Activated naive CD8-positive, alpha-beta T cell treated with anti-CD3 and anti-CD28 coated beads for 36 hours (primary cell): ENCODE data around the gene SLC17A3. TPM values are rescaled to one million over a fixed set of nuclear protein-coding genes. Genes with fewer than 3 reads are reported as not detected.

Source experiments
- DNase-seq: peaks from one replicate; pipeline ENCODE4 v3.0.0; 2021
- H3K27ac Mint-ChIP-seq: one replicate; pipeline ENCODE4 v1.8.0; 2022; ENCODE audit warnings: mild to moderate bottlenecking, moderate library complexity, mixed read lengths
- H3K27me3 Mint-ChIP-seq: one replicate; pipeline ENCODE4 v1.8.0; 2022; ENCODE audit warnings: mild to moderate bottlenecking, mixed read lengths
- H3K36me3 Mint-ChIP-seq: one replicate; pipeline ENCODE4 v1.8.0; 2021; ENCODE audit warnings: mild to moderate bottlenecking, mixed read lengths
- H3K4me1 Mint-ChIP-seq: one replicate; pipeline ENCODE4 v1.8.0; 2021; ENCODE audit warnings: mixed read lengths
- H3K4me3 Mint-ChIP-seq: one replicate; pipeline ENCODE4 v1.8.0; 2022; ENCODE audit warnings: mild to moderate bottlenecking, moderate library complexity, mixed read lengths
- H3K9me3 Mint-ChIP-seq: one replicate; pipeline ENCODE4 v1.8.0; 2022; ENCODE audit warnings: mixed read lengths
- total RNA-seq, 2 experiments: library from RNA; stranded (reverse); gene quantifications; one replicate each; pipeline ENCODE4 v1.2.3, GENCODE V29; 2021

The SLC17A3 gene, protein sequence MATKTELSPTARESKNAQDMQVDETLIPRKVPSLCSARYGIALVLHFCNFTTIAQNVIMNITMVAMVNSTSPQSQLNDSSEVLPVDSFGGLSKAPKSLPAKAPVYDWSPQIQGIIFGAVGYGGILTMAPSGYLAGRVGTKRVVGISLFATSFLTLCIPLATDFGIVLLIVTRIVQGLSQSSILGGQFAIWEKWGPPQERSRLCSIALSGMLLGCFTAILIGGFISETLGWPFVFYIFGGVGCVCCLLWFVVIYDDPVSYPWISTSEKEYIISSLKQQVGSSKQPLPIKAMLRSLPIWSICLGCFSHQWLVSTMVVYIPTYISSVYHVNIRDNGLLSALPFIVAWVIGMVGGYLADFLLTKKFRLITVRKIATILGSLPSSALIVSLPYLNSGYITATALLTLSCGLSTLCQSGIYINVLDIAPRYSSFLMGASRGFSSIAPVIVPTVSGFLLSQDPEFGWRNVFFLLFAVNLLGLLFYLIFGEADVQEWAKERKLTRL
- total RNA-seq, result not detected

DNA sequence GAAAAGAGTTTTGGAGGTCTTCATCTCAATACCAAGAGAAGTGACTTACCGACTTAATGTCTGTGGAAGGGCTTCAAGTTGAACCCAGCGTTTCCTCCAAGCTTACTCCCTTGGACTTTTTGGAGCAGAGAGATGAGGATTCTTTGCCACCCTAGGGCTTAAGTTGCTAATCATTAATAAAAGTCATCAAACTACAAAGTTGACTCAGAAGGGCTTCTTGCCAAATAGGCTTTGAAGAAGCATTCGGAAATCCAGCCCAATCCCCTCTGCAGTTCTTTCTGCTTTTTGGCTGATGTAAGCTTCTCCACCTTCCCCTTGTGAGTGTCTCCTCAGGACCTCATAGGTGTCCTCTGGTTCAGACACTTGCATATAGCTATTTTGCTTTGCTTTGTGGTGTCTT is at the start of gene SLC17A3:
Gene SLC17A3 (minus strand): TSS at position 126 of the 400 bp plus-strand sequence. CDS start 5,856 bp downstream, outside the sequence.
- Mint-ChIP-seq H3K9me3 (no peaks in the 10 kb centered on the region), H3K4me1 (peaks cover 9% of the 10 kb centered on the region), H3K27me3 (peaks cover 5% of the 10 kb centered on the region), H3K4me3 (no peak within 1 kb of the TSS), H3K27ac (no peak within 1 kb of the TSS), H3K36me3 (no peaks in the 10 kb centered on the region)
- DNase-seq, result no peak

DNA sequence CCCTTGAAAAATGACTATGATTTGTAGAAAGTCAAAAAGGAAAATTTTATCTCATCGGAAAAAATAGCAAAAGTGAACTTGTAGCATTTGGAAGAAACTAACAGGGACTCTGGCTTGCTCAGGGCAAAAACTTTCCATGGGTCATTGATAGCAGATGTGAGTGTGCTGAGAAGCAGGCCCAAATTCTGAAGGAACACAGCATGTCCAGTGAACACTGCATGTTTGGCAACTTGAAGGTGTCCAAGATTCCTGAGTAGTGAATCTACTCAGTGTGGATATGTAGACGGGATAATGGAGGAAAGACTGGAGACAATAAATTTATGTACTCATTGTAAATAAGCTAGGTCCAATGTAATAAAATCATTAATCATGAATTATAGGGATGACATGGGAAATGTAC is 48.3 kb upstream of the SLC17A3 start:
- H3K4me3 Mint-ChIP-seq, result no peak overlapping the region
- no peaks in the 10 kb centered on the region for H3K27me3 Mint-ChIP-seq
- no peaks in the 10 kb centered on the region for H3K36me3 Mint-ChIP-seq
- no peak for DNase-seq
- H3K27ac Mint-ChIP-seq, result no peak overlapping the region
- peaks cover 8% of the 10 kb centered on the region for H3K4me1 Mint-ChIP-seq
- H3K9me3 Mint-ChIP-seq, result no peaks in the 10 kb centered on the region

DNA sequence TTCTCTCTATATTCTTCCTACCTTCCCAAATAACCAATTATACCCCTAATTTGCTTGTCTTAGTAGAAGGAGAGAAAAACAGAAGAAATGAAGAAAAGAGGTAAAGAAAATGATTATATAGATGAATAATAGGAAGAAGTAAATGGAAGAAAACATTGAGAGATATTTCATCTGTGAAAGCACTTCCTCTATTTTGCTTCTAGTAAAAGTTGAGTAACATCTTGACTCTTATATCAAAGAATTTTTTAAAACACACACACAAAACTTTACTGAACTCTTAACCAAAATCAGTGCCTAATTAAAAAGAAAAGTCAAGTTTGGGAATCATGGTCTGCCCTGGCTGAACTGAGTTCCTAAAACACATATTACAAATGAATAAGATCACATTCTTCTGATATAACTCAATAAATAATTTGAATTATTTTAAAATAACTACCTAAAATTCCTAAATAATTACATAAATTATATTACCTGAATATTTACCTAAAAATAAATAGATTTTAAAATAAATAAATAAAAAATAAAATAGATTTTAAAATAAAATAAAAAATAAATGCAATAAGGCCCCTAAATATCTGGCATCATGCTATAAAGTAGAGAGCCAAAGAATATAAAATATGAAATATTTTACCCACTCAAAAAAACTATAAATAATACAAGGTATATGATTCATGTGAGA is 47.6 kb upstream of the SLC17A3 start:
- H3K27me3 Mint-ChIP-seq, result no peaks in the 10 kb centered on the region
- no peaks in the 10 kb centered on the region for H3K9me3 Mint-ChIP-seq
- no peaks in the 10 kb centered on the region for H3K36me3 Mint-ChIP-seq
- no peak overlapping the region for H3K4me3 Mint-ChIP-seq
- no peak overlapping the region for H3K27ac Mint-ChIP-seq
- no peak for DNase-seq
- peaks cover 8% of the 10 kb centered on the region for H3K4me1 Mint-ChIP-seq

DNA sequence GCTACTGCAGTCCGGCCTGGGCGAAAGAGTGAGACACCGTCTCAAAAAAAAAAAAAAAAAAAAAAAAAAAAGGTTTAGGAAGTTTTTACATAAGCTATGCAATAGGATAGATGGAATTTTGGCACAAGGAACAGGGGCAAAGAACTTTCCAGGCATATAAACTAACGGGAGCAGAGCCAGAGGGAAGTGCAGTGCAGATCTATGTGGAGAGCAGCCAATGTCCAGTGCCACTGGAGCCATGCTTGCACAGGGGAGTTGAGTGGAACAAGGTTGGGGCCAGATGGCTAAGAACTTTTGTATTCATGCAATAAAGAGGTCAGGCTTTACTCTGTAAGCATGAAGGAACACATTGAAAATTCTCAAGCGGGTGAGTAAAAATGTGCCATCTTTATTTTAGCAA is 45.6 kb upstream of the SLC17A3 start:
- H3K4me3 Mint-ChIP-seq, result no peak overlapping the region
- H3K27me3 Mint-ChIP-seq, result no peaks in the 10 kb centered on the region
- DNase-seq, result no peak
- H3K9me3 Mint-ChIP-seq, result no peaks in the 10 kb centered on the region
- H3K4me1 Mint-ChIP-seq, result peaks cover 8% of the 10 kb centered on the region
- H3K36me3 Mint-ChIP-seq, result no peaks in the 10 kb centered on the region
- no peak overlapping the region for H3K27ac Mint-ChIP-seq

DNA sequence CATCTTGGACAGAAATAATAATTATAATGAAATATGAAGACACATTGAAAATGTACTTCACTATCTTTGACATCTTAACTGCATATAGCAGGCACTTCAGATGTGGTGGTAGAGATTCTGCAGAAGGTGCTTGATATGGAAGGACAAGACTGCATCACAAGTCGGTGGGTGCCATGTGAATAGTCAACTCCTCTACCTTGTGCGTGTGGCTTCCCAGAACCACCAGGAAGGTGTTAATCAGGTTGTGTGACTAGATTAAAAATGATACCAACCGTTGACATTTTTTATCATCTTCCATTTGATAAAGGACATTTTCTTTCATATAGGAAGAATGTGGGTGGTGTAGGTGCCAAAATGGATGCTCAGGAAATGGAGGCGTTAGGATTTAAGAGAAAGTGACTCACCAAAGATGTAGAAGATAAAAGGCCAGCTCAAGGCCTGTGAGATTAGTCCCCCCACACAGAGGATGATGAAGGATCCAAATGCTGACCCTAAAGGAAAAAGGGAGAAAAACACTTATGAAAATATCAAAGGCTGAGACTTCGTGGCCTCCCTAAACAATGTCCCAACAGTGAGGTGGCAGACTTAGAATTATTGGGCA is 44.1 kb upstream of the SLC17A3 start:
- no peak overlapping the region for H3K4me3 Mint-ChIP-seq
- peak overlapping the region; percentile 13 for H3K27ac Mint-ChIP-seq
- H3K27me3 Mint-ChIP-seq, result no peaks in the 10 kb centered on the region
- H3K4me1 Mint-ChIP-seq, result peaks cover 8% of the 10 kb centered on the region
- H3K36me3 Mint-ChIP-seq, result peaks cover 1% of the 10 kb centered on the region
- no peaks in the 10 kb centered on the region for H3K9me3 Mint-ChIP-seq
- DNase-seq, result no peak

DNA sequence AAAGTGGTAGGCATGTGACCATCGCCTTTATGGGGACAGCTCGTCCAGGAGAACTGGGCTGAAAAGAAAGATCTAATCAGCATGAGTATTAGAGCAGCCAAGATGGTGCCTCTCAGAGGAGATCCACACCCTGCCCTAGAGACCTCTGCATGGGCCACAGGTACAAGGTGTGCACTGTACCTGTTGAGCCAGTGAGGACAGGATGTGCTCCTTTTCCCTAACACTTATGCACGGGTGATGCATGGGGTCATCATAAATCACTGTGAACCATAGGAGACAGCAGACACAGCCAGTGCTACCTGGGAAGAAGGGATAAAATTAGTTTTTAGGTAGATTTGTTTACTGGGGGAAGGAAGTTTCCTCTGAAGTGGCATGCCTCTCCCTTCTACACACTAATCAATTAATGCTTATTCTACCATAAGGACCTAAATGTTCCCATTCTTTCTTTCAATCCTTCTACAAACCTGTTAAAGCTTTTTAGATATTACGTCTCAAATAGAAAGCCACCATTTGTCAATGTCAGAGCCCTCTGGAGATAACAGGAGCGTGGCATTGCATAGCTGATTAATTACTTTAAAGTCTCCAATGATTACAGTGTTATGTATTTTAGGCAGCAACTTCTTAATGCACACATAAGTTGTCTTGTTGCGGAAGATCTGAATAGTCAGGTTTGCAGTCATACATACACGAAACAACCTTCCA is 42.9 kb upstream of the SLC17A3 start:
- H3K27ac Mint-ChIP-seq, result no peak overlapping the region

DNA sequence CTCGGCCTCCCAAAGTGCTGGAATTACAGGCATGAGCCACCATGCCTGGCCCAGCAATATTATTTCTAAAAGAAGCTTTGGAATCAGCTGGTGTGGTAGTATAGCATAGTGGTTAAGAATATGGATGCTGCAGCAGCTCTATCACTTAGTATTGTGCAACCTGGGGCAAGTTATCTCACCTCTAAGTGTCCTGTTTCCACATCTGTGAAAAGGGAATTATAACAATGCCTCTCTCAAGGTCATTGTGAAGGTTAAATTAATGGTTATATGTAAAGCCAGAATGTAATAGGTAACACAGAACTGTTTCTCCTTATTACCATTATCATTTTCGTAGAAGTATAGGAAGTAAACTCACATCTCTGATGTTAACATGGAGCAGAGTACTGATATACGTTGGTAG is 42.3 kb upstream of the SLC17A3 start:
- H3K27me3 Mint-ChIP-seq, result no peaks in the 10 kb centered on the region
- H3K27ac Mint-ChIP-seq, result no peak overlapping the region
- H3K4me3 Mint-ChIP-seq, result no peak overlapping the region
- no peaks in the 10 kb centered on the region for H3K9me3 Mint-ChIP-seq
- DNase-seq, result no peak
- H3K4me1 Mint-ChIP-seq, result peaks cover 13% of the 10 kb centered on the region
- H3K36me3 Mint-ChIP-seq, result peaks cover 1% of the 10 kb centered on the region

More for the DNA sequence above, 42.9 kb upstream of the SLC17A3 start:
- no peaks in the 10 kb centered on the region for H3K9me3 Mint-ChIP-seq
- peaks cover 1% of the 10 kb centered on the region for H3K36me3 Mint-ChIP-seq
- H3K4me3 Mint-ChIP-seq, result no peak overlapping the region
- no peak for DNase-seq
- peaks cover 8% of the 10 kb centered on the region for H3K4me1 Mint-ChIP-seq
- no peaks in the 10 kb centered on the region for H3K27me3 Mint-ChIP-seq

DNA sequence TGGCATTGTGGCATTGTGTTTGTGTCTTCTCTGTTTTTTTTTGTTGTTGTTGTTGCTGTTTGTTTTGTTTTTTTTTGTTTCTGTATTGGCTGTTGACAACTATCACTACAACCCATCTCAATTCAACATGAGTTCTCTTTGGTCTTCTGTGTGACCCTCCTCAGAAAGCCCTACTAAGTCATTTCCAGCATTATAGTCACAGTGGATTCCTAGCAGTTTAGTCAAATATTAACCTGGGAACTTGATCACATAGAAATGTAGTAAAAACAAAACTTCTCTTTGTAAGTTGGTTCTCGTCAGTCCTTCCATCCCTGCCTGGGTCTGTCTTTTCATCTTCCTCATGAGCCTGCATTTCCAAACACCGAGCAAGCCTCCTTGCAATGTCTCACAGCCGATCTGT is 39.7 kb upstream of the SLC17A3 start:
- no peaks in the 10 kb centered on the region for H3K9me3 Mint-ChIP-seq
- no peak for DNase-seq
- peaks cover 1% of the 10 kb centered on the region for H3K36me3 Mint-ChIP-seq
- H3K27ac Mint-ChIP-seq, result no peak overlapping the region
- no peak overlapping the region for H3K4me3 Mint-ChIP-seq
- peaks cover 13% of the 10 kb centered on the region for H3K4me1 Mint-ChIP-seq
- H3K27me3 Mint-ChIP-seq, result no peaks in the 10 kb centered on the region

DNA sequence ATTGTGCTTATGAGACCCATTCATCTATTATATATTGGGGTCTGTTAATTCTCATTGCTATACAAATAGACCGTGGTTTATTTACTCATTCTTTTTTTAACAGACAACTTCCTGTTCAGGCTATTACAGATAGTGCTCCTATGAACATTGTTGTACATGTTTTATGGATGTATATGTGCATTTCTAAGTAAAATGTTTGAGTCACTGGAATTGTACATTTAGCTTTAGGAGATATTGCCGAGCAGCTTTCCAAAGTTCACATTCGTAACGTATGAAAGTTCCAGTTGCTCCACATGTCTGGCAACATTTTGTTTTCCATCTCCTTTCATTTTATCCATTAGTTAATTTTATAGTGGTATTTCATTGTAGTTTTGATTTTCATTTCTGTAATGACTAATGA is 37.3 kb upstream of the SLC17A3 start:
- DNase-seq, result no peak
- Mint-ChIP-seq H3K4me1 (peaks cover 9% of the 10 kb centered on the region), H3K27ac (no peak overlapping the region), H3K36me3 (peaks cover 1% of the 10 kb centered on the region), H3K27me3 (no peaks in the 10 kb centered on the region), H3K9me3 (no peaks in the 10 kb centered on the region), H3K4me3 (no peak overlapping the region)

DNA sequence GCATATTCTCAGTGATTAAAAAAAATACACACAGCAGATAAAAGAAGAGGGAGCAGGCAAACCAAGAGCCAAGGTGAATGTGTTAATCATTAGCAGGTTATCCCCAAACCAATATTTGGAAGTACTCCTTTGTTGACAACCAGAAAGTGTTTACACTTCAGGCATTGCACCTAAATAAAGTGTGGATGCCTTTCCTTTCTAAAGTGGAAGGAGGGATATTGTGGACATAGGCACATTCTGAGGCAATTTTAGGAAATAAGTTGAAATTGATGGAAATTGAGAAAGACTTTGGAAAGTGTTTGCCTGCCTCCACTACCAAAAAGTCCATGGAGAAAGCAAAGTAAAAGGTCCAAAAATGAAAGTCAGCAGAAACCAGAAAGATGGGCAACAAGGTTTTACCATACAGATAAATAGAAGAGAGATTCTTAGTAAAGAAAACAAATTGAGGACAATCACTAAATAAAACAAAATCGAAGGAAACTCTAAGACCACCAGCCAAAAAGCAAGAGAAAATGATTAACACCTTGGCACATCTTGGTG is 33.5 kb upstream of the SLC17A3 start:
- Mint-ChIP-seq H3K4me1 (peaks cover 9% of the 10 kb centered on the region), H3K27ac (no peak overlapping the region), H3K27me3 (peaks cover 6% of the 10 kb centered on the region), H3K4me3 (no peak overlapping the region), H3K9me3 (no peaks in the 10 kb centered on the region), H3K36me3 (no peaks in the 10 kb centered on the region)
- DNase-seq, result no peak

DNA sequence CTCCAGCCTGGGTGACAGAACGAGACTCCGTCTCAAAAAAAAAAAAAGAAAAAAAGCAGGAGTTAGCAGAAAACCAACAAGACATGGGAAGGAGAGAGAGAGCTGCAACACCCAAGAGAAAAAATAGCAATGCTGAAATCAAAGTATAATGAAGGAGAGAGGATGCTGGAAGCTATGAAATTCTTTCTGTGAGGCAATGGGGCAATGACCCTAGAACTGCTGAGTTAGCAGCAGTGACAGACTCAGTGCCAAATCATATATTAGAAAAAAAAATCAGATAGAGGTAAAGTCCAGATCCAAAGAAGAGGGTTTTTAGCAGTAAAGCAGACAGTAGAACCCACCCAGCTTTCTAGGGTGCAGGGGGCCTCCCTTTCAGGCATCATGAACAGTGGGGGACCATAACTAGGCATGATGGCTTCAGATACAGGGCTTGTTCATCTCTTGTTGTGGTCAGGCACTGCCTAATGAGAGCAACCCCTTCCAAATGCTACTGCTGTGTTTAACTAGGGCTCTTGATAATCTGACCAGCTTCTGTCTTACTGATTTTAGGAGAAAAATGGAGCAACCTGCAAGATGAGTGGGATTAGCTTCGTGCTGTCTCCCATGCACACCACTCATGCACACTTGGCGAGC is 29.5 kb upstream of the SLC17A3 start:
- no peaks in the 10 kb centered on the region for H3K9me3 Mint-ChIP-seq
- no peak overlapping the region for H3K4me3 Mint-ChIP-seq
- peaks cover 11% of the 10 kb centered on the region for H3K4me1 Mint-ChIP-seq
- no peak overlapping the region for H3K27ac Mint-ChIP-seq
- H3K27me3 Mint-ChIP-seq, result peaks cover 6% of the 10 kb centered on the region
- no peaks in the 10 kb centered on the region for H3K36me3 Mint-ChIP-seq
- DNase-seq, result no peak

DNA sequence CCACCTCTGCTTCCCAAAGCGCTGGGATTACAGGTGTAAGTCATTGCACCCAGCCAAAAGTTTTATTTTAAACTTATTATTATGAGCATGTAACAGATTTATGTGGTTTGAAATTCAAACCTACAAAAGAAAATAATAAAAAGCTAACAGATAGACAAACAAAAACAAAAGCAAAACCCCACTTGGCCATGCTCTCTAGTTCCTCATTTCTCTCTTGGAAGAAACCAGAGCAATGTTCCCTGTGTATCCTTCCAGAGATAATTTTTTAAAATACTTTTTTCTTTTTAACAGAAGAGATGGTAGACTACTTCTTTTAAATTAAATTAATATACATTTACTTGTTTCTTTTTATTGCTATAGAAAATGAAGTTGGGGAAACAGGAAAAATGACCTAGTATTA is 28.0 kb upstream of the SLC17A3 start:
- DNase-seq, result no peak
- Mint-ChIP-seq H3K4me3 (no peak overlapping the region), H3K36me3 (no peaks in the 10 kb centered on the region), H3K9me3 (no peaks in the 10 kb centered on the region), H3K27ac (no peak overlapping the region), H3K27me3 (peaks cover 9% of the 10 kb centered on the region), H3K4me1 (peaks cover 7% of the 10 kb centered on the region)

DNA sequence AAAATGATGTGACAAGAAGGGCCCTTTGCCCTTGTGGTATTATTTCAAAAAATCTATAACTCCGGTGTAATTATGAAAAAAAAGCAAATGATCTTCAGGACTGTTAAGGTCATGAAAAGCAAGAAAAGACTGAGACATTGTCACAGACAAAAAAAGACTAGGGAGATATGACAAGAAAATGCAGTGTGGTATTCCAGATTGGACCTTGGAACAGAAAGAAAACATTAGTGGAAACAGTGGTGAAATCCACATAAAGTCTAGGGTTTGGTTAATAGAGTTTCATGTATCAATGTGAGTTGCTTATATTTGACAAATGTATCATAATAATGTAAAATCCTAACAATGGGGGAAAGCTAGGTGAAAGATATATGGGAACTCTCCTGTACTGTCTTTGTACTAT is 26.8 kb upstream of the SLC17A3 start:
- H3K4me1 Mint-ChIP-seq, result peaks cover 7% of the 10 kb centered on the region
- no peak overlapping the region for H3K4me3 Mint-ChIP-seq
- no peak for DNase-seq
- no peaks in the 10 kb centered on the region for H3K36me3 Mint-ChIP-seq
- H3K27ac Mint-ChIP-seq, result no peak overlapping the region
- H3K9me3 Mint-ChIP-seq, result no peaks in the 10 kb centered on the region
- peaks cover 12% of the 10 kb centered on the region for H3K27me3 Mint-ChIP-seq

DNA sequence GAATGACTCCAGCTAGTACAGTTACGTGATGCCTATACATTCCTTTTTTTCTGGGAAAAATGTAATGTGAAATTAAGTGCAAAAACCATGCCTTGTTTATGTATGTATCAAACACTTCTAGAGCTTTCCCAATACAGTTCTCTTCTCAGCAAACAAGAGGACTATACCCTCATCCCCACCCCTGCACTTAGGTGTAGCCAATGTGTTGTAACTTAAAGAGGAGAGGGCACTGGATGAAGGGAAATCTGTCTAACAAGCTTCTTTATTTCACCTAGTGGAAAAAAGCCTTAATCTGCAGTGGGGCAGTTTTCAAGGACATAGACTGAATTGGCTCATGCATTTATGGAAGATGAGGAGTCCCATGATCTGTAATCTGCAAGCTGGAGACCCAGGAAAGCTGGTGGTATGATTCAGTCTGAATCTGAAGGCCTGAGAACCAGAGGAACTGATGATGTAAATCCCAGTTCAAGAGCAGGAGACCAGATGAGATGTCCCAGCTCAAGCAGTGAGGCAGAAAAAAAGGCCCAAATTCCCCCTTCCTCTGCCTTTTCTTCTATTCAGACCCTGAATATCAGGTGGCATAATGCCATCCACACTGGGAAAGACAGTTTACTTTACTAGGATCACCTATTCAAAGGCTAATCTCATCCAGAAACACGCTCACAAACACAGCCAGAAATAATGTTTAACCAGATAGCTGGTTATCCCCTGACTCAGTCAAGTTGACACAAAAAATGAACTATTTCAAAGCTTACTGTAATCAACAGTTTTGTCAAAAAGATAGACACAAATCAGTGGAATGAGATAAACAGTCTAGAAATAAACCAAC is 25.8 kb upstream of the SLC17A3 start:
- Mint-ChIP-seq H3K27me3 (peaks cover 12% of the 10 kb centered on the region), H3K27ac (no peak overlapping the region), H3K9me3 (no peaks in the 10 kb centered on the region), H3K4me3 (no peak overlapping the region), H3K4me1 (peaks cover 7% of the 10 kb centered on the region), H3K36me3 (no peaks in the 10 kb centered on the region)
- no peak for DNase-seq
